Measurements from ENCODE around the gene ZNF764.

ZNF764 gene

DNA sequence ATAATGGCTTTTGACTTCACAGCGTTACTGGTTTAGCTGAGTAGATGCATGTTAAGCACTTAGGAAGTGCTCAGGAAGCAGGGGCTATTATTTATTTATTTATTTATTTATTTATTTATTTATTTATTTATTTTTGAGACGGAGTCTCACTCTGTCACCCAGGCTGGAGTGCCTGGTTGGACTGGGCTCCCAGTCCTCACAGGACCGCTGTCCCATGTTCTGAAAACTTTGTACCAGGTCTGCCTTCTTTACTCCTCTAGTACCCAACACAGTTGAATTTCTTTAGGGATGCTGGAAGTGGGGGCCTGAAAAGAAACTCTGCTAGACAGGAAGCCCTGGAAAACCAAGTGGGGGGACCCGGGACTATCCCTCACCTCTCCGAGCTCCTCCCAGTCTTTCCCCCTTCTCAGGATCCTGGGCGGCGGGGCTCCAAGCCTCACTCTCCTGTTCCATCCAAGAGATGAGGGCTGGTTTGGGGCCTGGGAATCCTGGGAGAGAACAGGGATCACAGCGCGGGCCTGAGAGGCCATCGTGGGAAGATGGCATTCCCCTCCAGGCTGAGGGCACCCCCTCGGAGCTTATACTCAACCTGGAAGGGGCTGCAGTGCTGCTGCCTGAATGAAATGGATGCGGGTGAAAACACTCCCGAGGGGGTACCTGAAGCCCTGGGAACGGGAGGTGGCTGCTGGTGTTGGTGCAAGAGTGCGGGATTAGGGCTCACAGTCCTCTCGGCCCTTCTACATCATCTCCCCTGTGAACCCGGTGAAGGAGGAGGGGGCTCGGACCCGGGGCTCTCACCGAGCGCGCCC, 12.7 kb upstream of the ZNF764 start:
- Histone ChIP-seq H3F3A (ENCODE audit: insufficient read depth) (no peaks in the 10 kb centered on the region), H3K9ac (ENCODE audit: low read length) (peak overlapping the region; percentile 77), H3K79me2 (ENCODE audit: insufficient read depth, low read length) (peaks cover 23% of the 10 kb centered on the region), H3K27ac (ENCODE audit: low read depth, low read length) (peak overlapping the region; percentile 77), H3K36me3 (ENCODE audit: low read length) (no peaks in the 10 kb centered on the region), H3K4me2 (ENCODE audit: low read depth, low read length, poor library complexity, severe bottlenecking) (peak overlapping the region; percentile 72), H3K9me2 (replicated peaks; ENCODE audit: insufficient read depth, low read length) (no peaks in the 10 kb centered on the region), H4K20me1 (ENCODE audit: low read depth, low read length) (no peaks in the 10 kb centered on the region), H3K9me3 (ENCODE audit: insufficient read depth, low read length) (no peaks in the 10 kb centered on the region), H3K4me3 (ENCODE audit: insufficient read depth, low read length, poor library complexity, severe bottlenecking) (peak overlapping the region; percentile 73), H3K27me3 (ENCODE audit: low read length) (no peaks in the 10 kb centered on the region), H2AFZ (ENCODE audit: low read depth, low read length, severe bottlenecking) (peak overlapping the region; percentile 89)
- no peak for TF ChIP-seq EZH2phosphoT487 (conservative IDR thresholded peaks at IDR 0.05; ENCODE audit: low read length)
- TF ChIP-seq, protein P1, sequence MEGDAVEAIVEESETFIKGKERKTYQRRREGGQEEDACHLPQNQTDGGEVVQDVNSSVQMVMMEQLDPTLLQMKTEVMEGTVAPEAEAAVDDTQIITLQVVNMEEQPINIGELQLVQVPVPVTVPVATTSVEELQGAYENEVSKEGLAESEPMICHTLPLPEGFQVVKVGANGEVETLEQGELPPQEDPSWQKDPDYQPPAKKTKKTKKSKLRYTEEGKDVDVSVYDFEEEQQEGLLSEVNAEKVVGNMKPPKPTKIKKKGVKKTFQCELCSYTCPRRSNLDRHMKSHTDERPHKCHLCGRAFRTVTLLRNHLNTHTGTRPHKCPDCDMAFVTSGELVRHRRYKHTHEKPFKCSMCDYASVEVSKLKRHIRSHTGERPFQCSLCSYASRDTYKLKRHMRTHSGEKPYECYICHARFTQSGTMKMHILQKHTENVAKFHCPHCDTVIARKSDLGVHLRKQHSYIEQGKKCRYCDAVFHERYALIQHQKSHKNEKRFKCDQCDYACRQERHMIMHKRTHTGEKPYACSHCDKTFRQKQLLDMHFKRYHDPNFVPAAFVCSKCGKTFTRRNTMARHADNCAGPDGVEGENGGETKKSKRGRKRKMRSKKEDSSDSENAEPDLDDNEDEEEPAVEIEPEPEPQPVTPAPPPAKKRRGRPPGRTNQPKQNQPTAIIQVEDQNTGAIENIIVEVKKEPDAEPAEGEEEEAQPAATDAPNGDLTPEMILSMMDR (IDR thresholded peaks at IDR 0.05; ENCODE audit: insufficient read depth, low read length, poor library complexity, severe bottlenecking), result no peak

DNA sequence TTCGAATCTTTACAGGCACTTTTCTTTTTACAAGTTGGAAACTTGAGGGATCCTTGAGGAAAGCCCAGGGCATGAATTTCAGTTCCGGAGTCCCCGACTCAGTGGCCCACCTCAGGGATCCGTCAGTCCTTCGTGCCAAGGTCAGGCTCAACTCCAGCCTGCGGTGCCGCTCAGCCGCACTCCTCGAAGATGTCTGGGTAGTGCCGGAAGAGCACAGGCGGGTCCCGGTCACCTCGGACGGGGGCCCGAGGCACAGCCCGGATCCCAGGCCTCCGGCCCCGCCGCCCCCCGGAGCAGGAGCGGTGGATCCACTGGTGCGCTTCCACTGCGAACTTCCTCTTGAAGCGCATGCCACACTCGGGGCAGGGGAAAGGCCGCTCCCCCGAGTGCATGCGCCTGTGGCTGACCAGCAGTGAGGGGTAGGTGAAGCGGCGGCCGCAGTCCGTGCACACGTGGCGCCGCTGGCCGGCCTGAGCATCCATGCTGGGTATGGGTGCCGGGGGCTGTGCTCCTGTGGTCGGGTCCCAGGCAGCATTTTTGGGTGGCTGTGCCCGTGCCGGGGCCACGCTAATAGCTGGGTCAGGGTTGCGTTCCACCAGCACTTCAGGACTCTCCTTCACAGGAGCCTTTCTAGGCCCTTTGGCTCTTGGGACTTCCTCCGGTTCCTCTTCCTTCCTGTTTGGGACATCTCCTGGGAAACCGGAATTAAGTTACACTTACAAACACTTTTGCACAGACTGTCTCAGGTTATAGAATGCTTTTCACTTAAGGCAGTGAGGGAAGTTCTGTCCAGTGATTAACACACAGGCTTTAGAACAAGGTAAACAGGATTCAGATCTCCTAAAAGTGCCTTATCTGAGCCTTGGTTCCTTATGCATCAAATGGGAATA, 11.8 kb upstream of the ZNF764 start:
- Histone ChIP-seq H3K27me3 (ENCODE audit: low read length) (no peaks in the 10 kb centered on the region), H4K20me1 (ENCODE audit: low read depth, low read length) (no peaks in the 10 kb centered on the region), H3K36me3 (ENCODE audit: low read length) (no peaks in the 10 kb centered on the region), H3K79me2 (ENCODE audit: insufficient read depth, low read length) (peaks cover 19% of the 10 kb centered on the region), H3K9ac (ENCODE audit: low read length) (no peak overlapping the region), H3K27ac (ENCODE audit: low read depth, low read length) (no peak overlapping the region), H3K4me2 (ENCODE audit: low read depth, low read length, poor library complexity, severe bottlenecking) (no peak overlapping the region), H3K9me2 (replicated peaks; ENCODE audit: insufficient read depth, low read length) (no peaks in the 10 kb centered on the region), H3K4me3 (ENCODE audit: insufficient read depth, low read length, poor library complexity, severe bottlenecking) (no peak overlapping the region), H3K9me3 (ENCODE audit: insufficient read depth, low read length) (no peaks in the 10 kb centered on the region), H3F3A (ENCODE audit: insufficient read depth) (no peaks in the 10 kb centered on the region), H2AFZ (ENCODE audit: low read depth, low read length, severe bottlenecking) (no peak overlapping the region)
- no peak for TF ChIP-seq EZH2phosphoT487 (conservative IDR thresholded peaks at IDR 0.05; ENCODE audit: low read length)
- TF ChIP-seq, protein P1 (IDR thresholded peaks at IDR 0.05; ENCODE audit: insufficient read depth, low read length, poor library complexity, severe bottlenecking), result no peak

DNA sequence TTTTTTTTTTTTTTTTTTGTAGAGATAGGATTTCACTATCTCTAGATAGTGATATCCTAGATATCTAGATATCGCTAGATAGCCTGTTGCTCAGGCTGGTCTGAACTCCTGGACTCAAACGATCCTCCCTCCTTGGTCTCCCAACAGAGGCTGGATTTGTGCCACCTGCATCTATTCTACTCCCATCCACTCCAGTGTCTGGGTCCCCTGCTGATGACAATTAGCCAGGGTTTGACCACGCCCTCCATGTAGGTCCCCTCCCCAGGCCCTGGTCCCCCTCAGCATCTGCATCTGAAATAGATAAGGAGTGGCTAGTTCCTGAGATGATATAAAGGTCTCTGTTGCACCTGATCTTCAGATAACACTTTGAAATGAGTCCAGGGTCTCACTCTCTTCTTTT, 11.1 kb upstream of the ZNF764 start:
- Histone ChIP-seq H3F3A (ENCODE audit: insufficient read depth) (no peaks in the 10 kb centered on the region), H3K79me2 (ENCODE audit: insufficient read depth, low read length) (peaks cover 13% of the 10 kb centered on the region), H3K4me3 (ENCODE audit: insufficient read depth, low read length, poor library complexity, severe bottlenecking) (no peak overlapping the region), H3K9ac (ENCODE audit: low read length) (no peak overlapping the region), H4K20me1 (ENCODE audit: low read depth, low read length) (no peaks in the 10 kb centered on the region), H3K27me3 (ENCODE audit: low read length) (no peaks in the 10 kb centered on the region), H3K9me3 (ENCODE audit: insufficient read depth, low read length) (no peaks in the 10 kb centered on the region), H3K27ac (ENCODE audit: low read depth, low read length) (no peak overlapping the region), H3K36me3 (ENCODE audit: low read length) (no peaks in the 10 kb centered on the region), H2AFZ (ENCODE audit: low read depth, low read length, severe bottlenecking) (no peak overlapping the region), H3K9me2 (replicated peaks; ENCODE audit: insufficient read depth, low read length) (no peaks in the 10 kb centered on the region), H3K4me2 (ENCODE audit: low read depth, low read length, poor library complexity, severe bottlenecking) (no peak overlapping the region)
- TF ChIP-seq EZH2phosphoT487 (conservative IDR thresholded peaks at IDR 0.05; ENCODE audit: low read length), result no peak
- TF ChIP-seq, protein P1 (IDR thresholded peaks at IDR 0.05; ENCODE audit: insufficient read depth, low read length, poor library complexity, severe bottlenecking), result no peak
